Ovary (tissue), 9 donors: ENCODE measurements around the gene KRTAP10-12. TPM values are rescaled to one million over a fixed set of nuclear protein-coding genes. Genes with fewer than 3 reads are reported as not detected.

Experiments
- DNase-seq, 5 donors: peaks; one replicate each; pipeline ENCODE4 v3.0.0-alpha.2; 2019 to 2020
- H3K27ac ChIP-seq, 2 donors: fragments of 200-600 bp; one replicate each; pipeline versions ENCODE4 v1.5.1 to v1.8.0; 2019 to 2022
- H3K27me3 ChIP-seq: fragments of 200-600 bp; one replicate; pipeline ENCODE4 v1.8.0; 2022
- H3K36me3 ChIP-seq: fragments of 200-600 bp; sonication (generic); one replicate; pipeline ENCODE4 v1.5.1; 2019
- H3K4me1 ChIP-seq: one replicate; pipeline ENCODE4 v1.8.1; 2013; ENCODE audit warnings: mild to moderate bottlenecking, moderate library complexity; ENCODE audit not compliant: insufficient read depth
- H3K4me3 ChIP-seq: fragments of 200-600 bp; sonication (generic); one replicate; pipeline ENCODE4 v1.5.1; 2017
- H3K9me3 ChIP-seq, 2 donors: fragments of 200-600 bp in 1 of 2; sonication (generic) in 1 of 2; one replicate each; pipeline versions ENCODE4 v1.5.1 to v1.8.1; 2013 to 2019; ENCODE audit warnings: mild to moderate bottlenecking in 1 of 2, moderate library complexity in 1 of 2
- EP300 ChIP-seq: sonication (generic); formaldehyde crosslinking; IDR thresholded peaks from one replicate; pipeline ENCODE4 v1.6.1; 2017; ENCODE audit warnings: antibody characterized with exemption
- POLR2A ChIP-seq: fragments of 450-650 bp; IDR thresholded peaks from one replicate; pipeline ENCODE4 v1.6.1; 2017; ENCODE audit warnings: antibody characterized with exemption, mild to moderate bottlenecking, moderate library complexity
- WGBS, 3 donors: extraction: QIAGEN DNeasy Blood & Tissue Kit in 1 of 3; methylation state at CpG; one replicate each; pipeline versions ENCODE4 v1.1.5 to v1.1.7; 2013 to 2017; 5-methylcytosine and 5-hydroxymethylcytosine counted together
- intact Hi-C, 4 donors: fragments of 100-400 bp; cut with DNase I; formaldehyde crosslinking; loops; one replicate each; pipeline versions ENCODE4 v1.11.0 to v1.15.1; 2022 to 2023
- polyA plus RNA-seq, 2 donors: library from polyadenylated mRNA; stranded (reverse); fragments of 200-250 nt in 1 of 2; fragments of 350-450 nt in 1 of 2; fragmentation: Illumina TruSeq in 1 of 2; extraction: RNeasy Lipid Tissue Mini Kit (QIAGEN cat#74804) in 1 of 2; gene quantifications; one replicate each; pipeline ENCODE4 v1.2.3, GENCODE V29; 2013 to 2014
- total RNA-seq, 7 donors: library from RNA; depleted of rRNA in 2 of 7; stranded (reverse); fragments of >200 nt in 2 of 7; fragmentation: NEBNext Ultra II Directional in 3 of 7; extraction: Animal tissue kit (Norgen Biotek cat#: 25700) in 3 of 7; gene quantifications; one replicate each; pipeline versions ENCODE4 v1.1.0 to v1.2.4, GENCODE V29; 2016 to 2023
- TF ChIP-seq, protein P1 (sequence below), 3 donors: fragments of 450-650 bp in 2 of 3; fragments of 200-600 bp in 1 of 3; IDR thresholded peaks; one replicate each; pipeline versions ENCODE4 v1.5.1 to v1.8.0; 2016 to 2022; ENCODE audit warnings: antibody characterized with exemption in 3 of 3, mild to moderate bottlenecking in 1 of 3
- donor health status: DM: no; HTN: no; CAD: no; lungs with moderate emphysema.
- donor health status: DM: no; HTN: no; CAD: no.
- donor health status: Bipolar disorder and iron deficiency.
- donor health status: DM: yes; HTN: yes; CAD: no.
- donor health status: DM: no; HTN: no; CAD: no.
- donor health status: DM: yes; HTN: yes; CAD: no.

KRTAP10-12 gene
- total and polyA plus RNA-seq, 9 donors, result not detected

GRCh38 chr21:44738621-44739020 is 41.6 kb downstream of the KRTAP10-12 start:
- intact Hi-C loops, result no loop called here
- 82 to 100% (median 91%) methylated on average over 3 of the region's 3 CpGs for WGBS, 3 donors

GRCh38 chr21:44739316-44739715 is 42.3 kb downstream of the KRTAP10-12 start:
- TF ChIP-seq POLR2A (no peak), EP300 (no peak)
- TF ChIP-seq, protein P1, sequence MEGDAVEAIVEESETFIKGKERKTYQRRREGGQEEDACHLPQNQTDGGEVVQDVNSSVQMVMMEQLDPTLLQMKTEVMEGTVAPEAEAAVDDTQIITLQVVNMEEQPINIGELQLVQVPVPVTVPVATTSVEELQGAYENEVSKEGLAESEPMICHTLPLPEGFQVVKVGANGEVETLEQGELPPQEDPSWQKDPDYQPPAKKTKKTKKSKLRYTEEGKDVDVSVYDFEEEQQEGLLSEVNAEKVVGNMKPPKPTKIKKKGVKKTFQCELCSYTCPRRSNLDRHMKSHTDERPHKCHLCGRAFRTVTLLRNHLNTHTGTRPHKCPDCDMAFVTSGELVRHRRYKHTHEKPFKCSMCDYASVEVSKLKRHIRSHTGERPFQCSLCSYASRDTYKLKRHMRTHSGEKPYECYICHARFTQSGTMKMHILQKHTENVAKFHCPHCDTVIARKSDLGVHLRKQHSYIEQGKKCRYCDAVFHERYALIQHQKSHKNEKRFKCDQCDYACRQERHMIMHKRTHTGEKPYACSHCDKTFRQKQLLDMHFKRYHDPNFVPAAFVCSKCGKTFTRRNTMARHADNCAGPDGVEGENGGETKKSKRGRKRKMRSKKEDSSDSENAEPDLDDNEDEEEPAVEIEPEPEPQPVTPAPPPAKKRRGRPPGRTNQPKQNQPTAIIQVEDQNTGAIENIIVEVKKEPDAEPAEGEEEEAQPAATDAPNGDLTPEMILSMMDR (IDR thresholded peaks at IDR 0.05), result no peak
- Histone ChIP-seq H3K27ac (no peak overlapping the region), H3K27me3 (no peaks in the 10 kb centered on the region), H3K4me1 (no peaks in the 10 kb centered on the region), H3K36me3 (no peaks in the 10 kb centered on the region), H3K4me3 (no peak overlapping the region), H3K9me3 (peaks cover 0 to 11% of the 10 kb centered on the region in 2 donors)
- 80 to 100% (median 92%) methylated on average over 1 of the region's 1 CpG for WGBS, 3 donors
- DNase-seq, result no peak
- intact Hi-C loops, result no loop called here

More at GRCh38 chr21:44738621-44739020, 41.6 kb downstream of the KRTAP10-12 start:
- DNase-seq, result no peak
- H3K4me1 ChIP-seq, result no peaks in the 10 kb centered on the region
- peaks cover 0 to 11% of the 10 kb centered on the region in 2 donors for H3K9me3 ChIP-seq
- no peak overlapping the region for H3K27ac ChIP-seq
- H3K27me3 ChIP-seq, result no peaks in the 10 kb centered on the region
- TF ChIP-seq, protein P1 (IDR thresholded peaks at IDR 0.05), result no peak
- no peak for TF ChIP-seq EP300
- no peak for TF ChIP-seq POLR2A
- no peaks in the 10 kb centered on the region for H3K36me3 ChIP-seq
- no peak overlapping the region for H3K4me3 ChIP-seq

DNA sequence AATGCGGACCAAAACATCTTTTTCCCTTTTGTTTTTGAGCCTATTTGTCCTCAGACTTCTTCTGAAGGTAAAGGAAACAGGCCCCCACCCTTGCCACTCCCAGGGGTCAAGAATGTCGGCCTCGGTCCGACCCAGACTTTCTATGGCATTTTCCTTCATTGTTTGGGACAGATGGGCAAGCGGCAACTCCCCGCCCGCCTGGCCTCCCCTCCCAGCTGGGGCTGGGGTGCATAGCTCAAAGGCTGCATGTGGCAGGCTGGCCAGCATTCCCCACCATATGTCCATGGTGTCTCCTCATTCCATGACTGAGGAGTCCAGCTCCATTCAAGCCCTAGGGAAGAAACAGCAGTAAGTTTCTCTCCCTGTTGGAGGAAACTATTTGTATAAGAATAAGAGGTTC is 43.8 kb downstream of the KRTAP10-12 start:
- TF ChIP-seq EP300 (no peak), POLR2A (no peak)
- TF ChIP-seq, protein P1 (IDR thresholded peaks at IDR 0.05), result no peak
- DNase-seq, result no peak
- 78 to 89% (median 87%) methylated on average over 7 of the region's 7 CpGs for WGBS, 3 donors
- Histone ChIP-seq H3K4me3 (no peak overlapping the region), H3K4me1 (no peaks in the 10 kb centered on the region), H3K27ac (no peak overlapping the region), H3K27me3 (no peaks in the 10 kb centered on the region), H3K36me3 (no peaks in the 10 kb centered on the region), H3K9me3 (peaks cover 0 to 14% of the 10 kb centered on the region in 2 donors)
- intact Hi-C loops, result no loop called here

DNA sequence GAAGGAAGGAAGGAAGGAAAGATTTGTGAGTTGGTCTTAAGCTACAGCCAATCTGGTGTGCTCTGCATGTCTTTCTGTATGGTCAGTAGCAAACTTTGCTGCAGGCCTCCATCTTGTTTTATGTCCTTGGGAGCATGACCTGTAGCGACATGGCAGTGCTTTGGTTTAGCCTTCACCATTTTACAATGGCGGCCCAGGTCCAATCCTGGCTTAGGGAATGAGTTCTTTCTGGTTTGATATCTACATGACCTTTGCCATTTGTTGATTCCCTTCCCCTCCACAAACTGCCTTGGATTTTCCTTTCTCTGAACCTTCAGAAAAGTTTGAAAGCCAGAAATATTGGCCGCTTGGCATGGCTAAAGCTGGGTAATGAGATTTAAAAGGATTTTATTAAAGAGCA is 44.9 kb downstream of the KRTAP10-12 start:
- Histone ChIP-seq H3K27me3 (no peaks in the 10 kb centered on the region), H3K27ac (no peak overlapping the region), H3K36me3 (no peaks in the 10 kb centered on the region), H3K4me3 (no peak overlapping the region), H3K4me1 (no peaks in the 10 kb centered on the region), H3K9me3 (peaks cover 0 to 7% of the 10 kb centered on the region in 2 donors)
- no peak for DNase-seq
- WGBS, 3 donors, result 88 to 94% (median 92%) methylated on average over 3 of the region's 3 CpGs
- TF ChIP-seq, protein P1 (IDR thresholded peaks at IDR 0.05), result no peak
- no peak for TF ChIP-seq EP300
- TF ChIP-seq POLR2A, result no peak
- intact Hi-C loops, result no loop called here
